ENCODE data around the gene CTNND2.

CTNND2 gene

GRCh38 chr5:11640158-11640873 is 263.9 kb downstream of the CTNND2 start:
- H3K4me2 ChIP-seq (ENCODE audit: low read depth, low read length) = no peak overlapping the region
- no peaks in the 10 kb centered on the region for H3K27me3 ChIP-seq (replicated peaks; ENCODE audit: insufficient read depth, low read length)
- H3K36me3 ChIP-seq (replicated peaks; ENCODE audit: insufficient read depth, low read length) = no peaks in the 10 kb centered on the region
- no peaks in the 10 kb centered on the region for H3K9me3 ChIP-seq (replicated peaks; ENCODE audit: insufficient read depth, low read length)
- no peaks in the 10 kb centered on the region for H3K4me1 ChIP-seq (ENCODE audit: low read length)
- H3K9ac ChIP-seq (ENCODE audit: low read length) = no peak overlapping the region
- no peaks in the 10 kb centered on the region for H4K20me1 ChIP-seq (ENCODE audit: insufficient read depth, low read length)
- no peak overlapping the region for H3K27ac ChIP-seq (ENCODE audit: low read length)
- no peak overlapping the region for H2AFZ ChIP-seq (ENCODE audit: low read length)
- DNase-seq = no peak
- no peaks in the 10 kb centered on the region for H3F3A ChIP-seq (ENCODE audit: insufficient read depth, low read length)
- TF ChIP-seq CTCF (IDR thresholded peaks at IDR 0.05; ENCODE audit: low read length) (no peak), EZH2phosphoT487 (IDR thresholded peaks at IDR 0.05; ENCODE audit: low read length) (no peak), EZH2 (optimal IDR thresholded peaks at IDR 0.05; ENCODE audit: low read depth, low read length) (no peak)
- no peaks in the 10 kb centered on the region for H3K79me2 ChIP-seq (ENCODE audit: low read length)
- no peak overlapping the region for H3K4me3 ChIP-seq (ENCODE audit: low read length)
- H3K9me2 ChIP-seq (replicated peaks; ENCODE audit: insufficient read depth, low read length) = no peaks in the 10 kb centered on the region

GRCh38 chr5:11622785-11623184 is 281.5 kb downstream of the CTNND2 start:
- Histone ChIP-seq H3K9me2 (replicated peaks; ENCODE audit: insufficient read depth, low read length) (no peaks in the 10 kb centered on the region), H3K4me3 (ENCODE audit: low read length) (no peak overlapping the region), H3K27ac (ENCODE audit: low read length) (no peak overlapping the region), H3K4me1 (ENCODE audit: low read length) (no peaks in the 10 kb centered on the region), H3K9ac (ENCODE audit: low read length) (no peak overlapping the region), H3K4me2 (ENCODE audit: low read depth, low read length) (no peak overlapping the region), H4K20me1 (ENCODE audit: insufficient read depth, low read length) (no peaks in the 10 kb centered on the region), H3K36me3 (replicated peaks; ENCODE audit: insufficient read depth, low read length) (no peaks in the 10 kb centered on the region), H3F3A (ENCODE audit: insufficient read depth, low read length) (no peaks in the 10 kb centered on the region), H2AFZ (ENCODE audit: low read length) (no peak overlapping the region), H3K79me2 (ENCODE audit: low read length) (no peaks in the 10 kb centered on the region), H3K27me3 (replicated peaks; ENCODE audit: insufficient read depth, low read length) (no peaks in the 10 kb centered on the region), H3K9me3 (replicated peaks; ENCODE audit: insufficient read depth, low read length) (no peaks in the 10 kb centered on the region)
- DNase-seq = no peak
- TF ChIP-seq EZH2phosphoT487 (IDR thresholded peaks at IDR 0.05; ENCODE audit: low read length) (no peak), EZH2 (optimal IDR thresholded peaks at IDR 0.05; ENCODE audit: low read depth, low read length) (no peak), CTCF (IDR thresholded peaks at IDR 0.05; ENCODE audit: low read length) (no peak)

- Histone ChIP-seq H3K4me1 (ENCODE audit: low read length) (no peaks in the 10 kb centered on the region), H2AFZ (ENCODE audit: low read length) (no peak overlapping the region), H3K27me3 (replicated peaks; ENCODE audit: insufficient read depth, low read length) (no peaks in the 10 kb centered on the region), H4K20me1 (ENCODE audit: insufficient read depth, low read length) (no peaks in the 10 kb centered on the region), H3K27ac (ENCODE audit: low read length) (no peak overlapping the region), H3K4me2 (ENCODE audit: low read depth, low read length) (no peak overlapping the region), H3K4me3 (ENCODE audit: low read length) (no peak overlapping the region), H3K36me3 (replicated peaks; ENCODE audit: insufficient read depth, low read length) (no peaks in the 10 kb centered on the region), H3K9ac (ENCODE audit: low read length) (no peak overlapping the region), H3F3A (ENCODE audit: insufficient read depth, low read length) (no peaks in the 10 kb centered on the region), H3K9me3 (replicated peaks; ENCODE audit: insufficient read depth, low read length) (no peaks in the 10 kb centered on the region), H3K79me2 (ENCODE audit: low read length) (no peaks in the 10 kb centered on the region), H3K9me2 (replicated peaks; ENCODE audit: insufficient read depth, low read length) (no peaks in the 10 kb centered on the region)
- TF ChIP-seq CTCF (IDR thresholded peaks at IDR 0.05; ENCODE audit: low read length) (no peak), EZH2phosphoT487 (IDR thresholded peaks at IDR 0.05; ENCODE audit: low read length) (no peak), EZH2 (optimal IDR thresholded peaks at IDR 0.05; ENCODE audit: low read depth, low read length) (no peak)
- no peak for DNase-seq
These were observed 284.1 kb downstream of the CTNND2 start for GRCh38 chr5:11620172-11620571.
